ENCODE data around the gene KDM2B.

Gene KDM2B

GRCh38 chr12:121538699-121539061 is 42.1 kb downstream of the KDM2B start:
- TF ChIP-seq, protein P1, sequence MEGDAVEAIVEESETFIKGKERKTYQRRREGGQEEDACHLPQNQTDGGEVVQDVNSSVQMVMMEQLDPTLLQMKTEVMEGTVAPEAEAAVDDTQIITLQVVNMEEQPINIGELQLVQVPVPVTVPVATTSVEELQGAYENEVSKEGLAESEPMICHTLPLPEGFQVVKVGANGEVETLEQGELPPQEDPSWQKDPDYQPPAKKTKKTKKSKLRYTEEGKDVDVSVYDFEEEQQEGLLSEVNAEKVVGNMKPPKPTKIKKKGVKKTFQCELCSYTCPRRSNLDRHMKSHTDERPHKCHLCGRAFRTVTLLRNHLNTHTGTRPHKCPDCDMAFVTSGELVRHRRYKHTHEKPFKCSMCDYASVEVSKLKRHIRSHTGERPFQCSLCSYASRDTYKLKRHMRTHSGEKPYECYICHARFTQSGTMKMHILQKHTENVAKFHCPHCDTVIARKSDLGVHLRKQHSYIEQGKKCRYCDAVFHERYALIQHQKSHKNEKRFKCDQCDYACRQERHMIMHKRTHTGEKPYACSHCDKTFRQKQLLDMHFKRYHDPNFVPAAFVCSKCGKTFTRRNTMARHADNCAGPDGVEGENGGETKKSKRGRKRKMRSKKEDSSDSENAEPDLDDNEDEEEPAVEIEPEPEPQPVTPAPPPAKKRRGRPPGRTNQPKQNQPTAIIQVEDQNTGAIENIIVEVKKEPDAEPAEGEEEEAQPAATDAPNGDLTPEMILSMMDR (IDR thresholded peaks at IDR 0.05; ENCODE audit: low read depth, low read length, missing control alignments) = no peak
- H3K4me3 ChIP-seq (ENCODE audit: low read depth, low read length) = peak overlapping the region; percentile 72; the same call in 1 of the 2 replicates
- DNase-seq (ENCODE audit: low read depth) = no peak

DNA sequence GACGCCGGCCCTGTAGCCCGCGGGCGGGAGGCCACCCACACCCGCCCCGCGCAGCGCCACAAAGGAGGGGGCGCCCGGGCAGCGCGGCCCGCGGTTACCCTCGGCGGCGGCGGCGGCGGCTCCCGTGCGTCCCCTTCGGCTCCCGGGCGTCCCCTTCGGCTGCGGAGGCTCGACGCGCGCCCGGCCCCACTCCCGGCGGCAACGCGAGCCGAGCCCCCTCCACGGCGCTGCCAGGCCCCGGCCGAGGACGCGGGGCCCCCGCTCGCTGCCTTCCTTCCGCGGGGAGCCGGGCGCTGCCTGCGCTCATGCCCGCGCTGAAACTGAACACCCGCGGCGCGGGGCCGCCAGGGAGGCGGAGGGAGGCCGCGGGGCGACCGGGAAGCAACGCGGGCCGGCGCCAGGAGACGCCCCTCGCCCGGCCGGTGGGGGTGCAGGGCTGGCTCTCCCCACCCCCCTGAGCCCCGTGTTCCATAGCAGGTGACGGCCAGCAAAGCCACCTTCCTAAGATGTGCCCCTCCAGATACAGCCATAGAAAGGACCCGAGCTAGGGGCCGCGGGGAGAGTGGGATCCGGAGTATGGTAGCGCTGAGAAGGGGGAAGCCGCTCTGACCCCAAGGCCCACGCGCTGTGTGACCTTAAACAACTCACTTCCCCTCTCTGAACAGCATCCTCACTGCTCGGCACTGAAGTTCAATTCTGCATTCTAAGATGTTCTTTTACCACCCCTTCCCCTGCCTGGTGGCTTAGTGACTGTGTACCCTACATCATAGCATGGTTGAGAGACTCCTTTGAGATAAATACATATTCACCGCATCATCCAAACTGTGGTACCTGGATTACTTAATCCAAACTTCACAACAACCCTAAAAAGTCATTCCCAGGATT is 42.8 kb downstream of the KDM2B start:
- peak overlapping the region; percentile 72 for H3K4me3 ChIP-seq (ENCODE audit: low read depth, low read length)
- DNase-seq (ENCODE audit: low read depth) = no peak
- TF ChIP-seq, protein P1 (IDR thresholded peaks at IDR 0.05; ENCODE audit: low read depth, low read length, missing control alignments) = no peak

- peak; percentile 73 for DNase-seq (ENCODE audit: low read depth)
- TF ChIP-seq, protein P1 (IDR thresholded peaks at IDR 0.05; ENCODE audit: low read depth, low read length, missing control alignments) = no peak
Measured at GRCh38 chr12:121536899-121537813, 43.7 kb downstream of the KDM2B start.

GRCh38 chr12:121536054-121536898 is 44.5 kb downstream of the KDM2B start:
- H3K4me3 ChIP-seq (ENCODE audit: low read depth, low read length) = peak overlapping the region; percentile 72
- DNase-seq (ENCODE audit: low read depth) = peak; percentile 87
- TF ChIP-seq, protein P1 (IDR thresholded peaks at IDR 0.05; ENCODE audit: low read depth, low read length, missing control alignments) = no peak

More at GRCh38 chr12:121536899-121537813, 43.7 kb downstream of the KDM2B start:
- peak overlapping the region; percentile 72 for H3K4me3 ChIP-seq (ENCODE audit: low read depth, low read length)

- peak overlapping the region; percentile 72 for H3K4me3 ChIP-seq (ENCODE audit: low read depth, low read length)
- TF ChIP-seq, protein P1 (IDR thresholded peaks at IDR 0.05; ENCODE audit: low read depth, low read length, missing control alignments) = no peak
- DNase-seq (ENCODE audit: low read depth) = no peak
Measured at GRCh38 chr12:121535150-121536053, 45.4 kb downstream of the KDM2B start.

All from GM12864 (cell line).